Measurements from ENCODE around the gene RNASEH2B.

RNASEH2B gene

DNA sequence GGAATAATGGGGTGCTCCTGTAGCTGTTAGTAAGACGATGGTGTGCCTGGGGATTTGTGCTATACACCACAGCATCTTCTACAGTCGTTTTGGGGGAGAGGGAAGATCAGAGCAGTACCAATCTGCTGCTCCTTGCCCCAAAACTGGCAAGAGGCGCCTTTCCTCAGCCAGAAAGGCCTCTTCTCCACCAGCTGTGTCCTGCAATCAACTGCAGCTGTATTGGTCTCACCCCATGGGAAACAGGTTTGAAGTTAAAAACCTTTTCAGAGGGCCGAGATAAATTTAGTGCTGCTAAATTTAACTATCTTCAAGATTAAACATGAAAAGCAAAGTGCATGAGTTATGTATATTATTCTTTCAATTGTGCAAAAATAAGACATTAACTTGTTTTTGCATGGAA is 1.2 kb upstream of the RNASEH2B start:
- no peak for DNase-seq

DNA sequence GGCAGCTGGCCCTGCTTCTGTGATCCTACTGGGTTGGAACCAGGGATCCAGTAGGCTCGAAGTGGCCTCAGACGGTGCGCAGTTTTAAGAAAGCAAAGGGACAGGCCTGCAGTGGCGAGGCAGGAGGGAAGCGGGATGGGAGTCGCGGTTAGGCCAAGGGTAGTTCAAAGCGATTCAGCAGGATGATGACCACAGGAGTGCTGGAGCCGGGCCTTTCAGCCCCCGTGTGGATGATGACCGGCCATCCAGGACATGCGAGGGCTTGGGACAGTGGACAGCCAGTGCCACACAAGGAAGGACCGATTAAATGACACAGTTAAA is 854 bp downstream of the RNASEH2B start:
- DNase-seq: no peak

DNA sequence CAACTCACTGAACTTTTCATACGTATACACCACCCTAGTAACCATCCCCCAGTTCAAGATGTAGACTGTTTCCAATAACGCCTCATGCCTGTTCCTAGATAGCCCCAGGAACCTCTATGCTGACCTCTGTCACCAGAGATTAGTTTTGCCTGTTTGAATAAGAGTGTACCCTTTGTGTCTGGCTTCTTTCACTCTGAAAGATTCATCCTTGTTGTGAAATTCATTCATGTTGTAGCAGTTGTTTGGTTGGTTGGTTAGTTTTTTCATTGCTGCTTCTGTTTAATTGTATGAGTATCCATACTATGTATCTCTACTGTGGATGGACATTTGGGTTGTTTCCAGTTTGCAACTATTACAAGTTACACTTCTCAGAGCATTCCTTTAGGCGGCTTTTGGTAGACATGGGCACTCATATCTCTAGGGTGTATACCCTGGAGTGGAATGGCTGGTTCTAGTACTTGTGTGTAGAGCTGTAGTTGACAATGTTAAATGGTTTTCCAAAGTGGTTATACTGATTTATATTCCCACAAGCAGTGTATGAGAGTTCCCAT is 1.6 kb downstream of the RNASEH2B start:
- peak in 1 of 2 donors; percentile 30 for DNase-seq

DNA sequence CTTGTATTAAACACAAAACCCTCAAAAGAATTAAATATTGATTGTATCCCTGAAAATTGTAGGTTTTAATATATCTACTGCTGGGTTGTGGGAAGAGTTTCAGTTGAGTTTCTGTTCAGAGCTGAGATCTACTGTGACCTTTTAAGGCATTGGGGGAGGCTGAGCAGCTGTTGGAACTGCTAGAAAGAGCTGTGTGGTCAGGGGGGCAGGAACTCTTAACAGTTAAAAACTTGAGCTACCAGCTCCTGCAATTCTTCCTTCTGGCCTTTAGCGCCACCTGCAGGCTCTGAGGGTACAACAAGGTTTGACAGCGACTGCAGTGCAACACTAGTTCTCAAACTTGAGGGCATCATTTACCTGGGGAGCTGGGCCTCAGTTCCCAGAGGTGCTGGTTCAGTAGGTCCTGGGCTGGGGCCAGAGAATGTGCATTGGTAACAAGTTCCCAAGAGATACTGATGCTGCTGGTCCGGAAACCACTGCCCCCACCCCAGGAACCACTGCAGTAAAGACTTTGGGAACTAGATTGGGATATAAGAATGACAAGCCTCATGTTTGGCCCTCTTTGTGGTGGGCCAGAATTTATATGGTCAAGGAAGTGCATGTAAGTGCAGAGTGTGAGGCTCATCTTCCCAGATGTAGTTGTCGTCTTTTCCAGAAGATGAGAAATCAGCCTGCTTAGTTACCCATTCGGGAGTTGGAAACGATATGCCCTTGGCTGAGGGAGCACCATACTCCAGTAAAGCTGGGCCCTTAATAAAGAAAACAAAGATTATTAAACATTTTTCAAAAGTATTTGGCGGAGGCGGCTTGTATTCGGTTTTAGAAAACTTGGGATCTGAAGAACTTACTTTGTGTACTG is 2.6 kb downstream of the RNASEH2B start:
- peak; percentile 90 to 93 for DNase-seq

DNA sequence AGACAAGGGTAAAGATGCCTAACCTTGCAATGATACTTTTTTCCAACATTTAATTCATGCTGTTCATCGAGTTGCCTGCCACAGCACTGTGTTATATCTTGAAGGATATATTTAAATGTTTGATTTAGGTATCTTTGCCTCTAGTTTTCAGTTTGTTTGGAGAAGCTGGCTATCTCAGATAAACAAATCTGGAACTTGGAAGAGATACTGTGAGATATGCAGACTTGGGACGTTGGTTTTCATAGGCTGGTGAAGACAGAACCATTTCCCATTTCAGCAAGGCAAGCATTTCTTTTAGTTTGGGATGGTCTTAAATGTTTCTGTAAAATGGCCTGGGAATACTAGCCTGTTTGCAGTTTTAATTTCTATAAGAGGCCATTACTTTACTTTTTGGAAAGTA is 3.3 kb downstream of the RNASEH2B start:
- no peak for DNase-seq

DNA sequence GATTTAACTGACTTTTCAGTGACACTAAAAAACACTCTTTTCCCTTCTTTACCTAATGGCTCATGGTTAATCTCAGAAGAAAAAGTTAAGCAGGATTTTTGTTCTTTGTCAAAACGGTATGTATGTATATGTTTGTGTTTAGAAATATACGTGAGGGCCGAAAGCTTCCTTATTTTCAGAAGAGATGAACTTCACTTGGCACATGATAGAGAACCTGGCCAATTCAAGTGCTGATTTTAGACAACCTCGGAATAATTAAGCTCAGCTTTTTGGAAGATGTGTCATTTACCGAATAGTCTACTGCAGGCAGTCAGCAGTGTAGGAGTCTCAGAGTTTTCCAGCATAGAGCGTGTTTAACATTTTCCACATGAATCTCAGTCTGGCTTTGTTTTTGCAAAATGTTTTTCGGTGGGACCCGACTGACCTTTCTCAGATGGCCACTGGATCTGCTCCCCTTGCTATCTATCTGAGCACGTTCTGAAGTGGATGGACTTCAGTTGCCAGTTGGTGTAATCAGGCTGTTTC is 4.6 kb downstream of the RNASEH2B start:
- no peak for DNase-seq

DNA sequence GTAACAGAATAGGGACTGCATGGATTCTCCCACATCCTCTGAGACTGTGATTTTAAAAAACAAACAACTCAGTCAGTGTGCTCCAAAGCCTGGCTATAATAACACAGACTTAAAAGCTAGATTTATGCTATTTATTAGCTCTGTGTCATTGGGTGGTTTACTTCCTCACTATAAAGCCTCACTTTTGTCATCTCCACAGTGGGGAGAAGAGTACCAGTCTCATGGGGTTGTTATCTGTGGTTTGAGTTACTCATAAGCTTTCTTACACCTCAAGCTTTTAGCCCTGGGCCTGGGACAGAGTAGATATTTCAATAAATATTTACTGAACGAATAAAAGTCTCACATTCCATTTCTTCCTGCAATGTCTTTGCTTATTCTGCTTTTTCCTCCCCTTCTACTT is 5.3 kb downstream of the RNASEH2B start:
- peak in 1 of 2 donors; percentile 32 for DNase-seq

DNA sequence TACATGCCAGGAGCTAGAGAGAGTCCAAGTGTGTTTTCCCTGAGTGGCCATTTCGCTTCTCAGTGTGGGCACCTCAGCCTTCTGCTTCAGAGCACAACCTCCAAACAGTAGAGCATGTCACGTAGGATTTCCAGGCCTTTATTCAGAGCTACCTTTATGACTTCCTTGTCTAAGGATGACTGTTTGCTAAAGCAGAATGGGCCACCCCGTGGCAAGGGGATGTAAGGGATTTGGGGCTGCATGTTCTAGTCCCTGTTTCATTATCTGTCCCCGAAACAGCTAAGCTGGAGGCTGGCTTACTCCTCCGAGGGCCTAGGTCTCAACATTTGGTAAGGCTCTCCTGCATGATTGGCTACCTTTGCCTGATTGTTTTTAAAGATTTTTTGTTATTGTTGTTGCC is 6.0 kb downstream of the RNASEH2B start:
- DNase-seq: peak in 1 of 2 donors; percentile 38

DNA sequence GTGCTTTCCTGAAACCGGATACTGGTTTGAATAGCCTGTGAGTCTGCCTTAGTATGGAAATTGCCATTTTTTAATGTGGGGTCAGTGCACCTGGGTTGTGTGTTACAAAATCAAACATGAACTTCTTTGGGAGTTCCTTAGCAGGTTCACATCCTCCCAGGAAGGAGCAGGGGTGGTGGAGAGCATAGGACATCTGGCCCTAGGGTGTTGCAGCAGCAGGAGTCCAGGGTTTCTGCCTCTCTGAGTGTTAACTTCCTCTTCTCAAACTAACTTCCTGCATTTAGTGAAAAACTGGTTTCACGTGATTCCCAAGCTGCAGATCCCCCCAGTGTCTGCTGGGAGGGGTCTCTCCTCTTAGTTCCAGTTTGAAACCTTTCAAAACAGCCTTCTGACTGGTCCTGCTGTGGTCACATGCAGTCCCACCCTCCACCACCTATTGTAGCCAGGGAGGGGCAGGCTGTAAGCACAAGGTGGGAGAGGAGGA is 7.2 kb downstream of the RNASEH2B start:
- peak; percentile 18 to 28 for DNase-seq

DNA sequence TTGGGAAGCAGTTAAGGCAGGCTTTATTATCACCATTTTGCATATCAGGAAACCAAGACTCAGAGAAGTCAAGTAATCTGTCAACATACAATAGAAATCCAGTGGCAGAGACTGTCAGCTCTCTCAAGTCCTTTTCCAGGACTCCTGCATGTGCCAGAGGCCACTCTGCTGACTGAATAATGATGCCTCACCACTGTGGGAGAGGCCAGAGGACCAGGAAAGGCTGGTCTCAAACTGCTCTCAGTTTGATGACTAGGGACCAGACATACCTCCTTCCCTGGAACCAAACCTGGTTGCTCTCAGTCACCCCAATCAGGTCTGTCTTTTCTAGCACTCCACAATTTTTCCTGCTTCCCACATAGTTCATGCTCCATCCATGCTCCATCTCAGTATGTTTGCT is 8.0 kb downstream of the RNASEH2B start:
- DNase-seq: no peak

DNA sequence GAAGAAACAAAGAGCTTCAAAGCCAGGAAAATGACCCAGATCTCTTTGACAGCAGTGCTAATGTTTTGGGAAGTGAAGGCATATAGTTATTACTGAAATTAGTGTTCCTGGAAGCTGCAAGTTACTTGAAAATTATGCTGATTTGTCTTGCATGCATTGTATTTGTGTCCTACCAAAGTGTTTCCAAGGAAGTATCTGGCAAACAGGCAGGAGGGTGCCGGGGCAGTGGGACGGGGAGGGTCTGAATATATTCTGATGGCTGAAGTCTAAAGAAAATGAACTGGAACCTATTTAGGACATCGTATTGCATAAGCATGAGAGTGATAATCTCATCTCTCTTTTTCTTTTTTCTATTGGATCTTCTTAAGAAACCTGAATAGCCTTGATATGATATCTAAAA is 9.0 kb downstream of the RNASEH2B start:
- DNase-seq: no peak

DNA sequence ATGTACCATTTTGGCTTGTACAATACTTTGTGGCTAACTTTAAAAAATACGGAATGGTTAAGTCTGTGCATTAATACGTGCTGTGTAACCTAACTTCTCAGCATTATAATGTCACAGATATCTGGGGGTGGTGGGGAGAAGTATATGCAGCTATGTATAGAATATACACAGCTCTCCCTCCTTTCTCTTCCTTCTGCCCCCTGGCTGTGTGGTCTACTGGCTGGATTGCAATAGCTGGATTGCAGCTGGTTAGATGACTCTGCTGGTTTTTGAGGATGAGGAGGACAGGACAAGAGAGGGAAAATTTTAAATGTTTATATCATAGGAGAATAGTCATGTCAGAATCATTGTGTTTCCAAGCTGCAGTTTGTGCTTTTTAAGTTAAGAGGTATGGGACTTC is 9.7 kb downstream of the RNASEH2B start:
- no peak for DNase-seq

DNA sequence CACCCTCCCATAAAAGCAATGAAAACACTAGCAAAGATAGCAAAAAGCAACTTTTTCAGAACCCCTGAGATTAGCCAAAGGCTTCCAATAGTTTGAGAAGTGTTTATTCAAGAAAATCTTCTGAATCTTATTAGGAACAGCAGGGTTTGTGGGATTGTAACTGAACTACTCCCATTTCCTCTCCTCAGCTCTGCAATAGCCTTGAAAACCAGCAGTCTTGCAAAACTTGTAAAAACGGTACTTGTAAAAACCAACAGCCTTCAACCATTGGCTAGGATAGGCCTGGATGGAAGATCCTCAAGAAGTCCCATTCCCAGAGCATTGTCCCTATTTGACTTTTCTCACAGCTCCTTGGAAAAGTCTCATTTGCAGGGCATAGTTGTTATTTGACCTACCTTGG is 12.1 kb downstream of the RNASEH2B start:
- no peak for DNase-seq

DNA sequence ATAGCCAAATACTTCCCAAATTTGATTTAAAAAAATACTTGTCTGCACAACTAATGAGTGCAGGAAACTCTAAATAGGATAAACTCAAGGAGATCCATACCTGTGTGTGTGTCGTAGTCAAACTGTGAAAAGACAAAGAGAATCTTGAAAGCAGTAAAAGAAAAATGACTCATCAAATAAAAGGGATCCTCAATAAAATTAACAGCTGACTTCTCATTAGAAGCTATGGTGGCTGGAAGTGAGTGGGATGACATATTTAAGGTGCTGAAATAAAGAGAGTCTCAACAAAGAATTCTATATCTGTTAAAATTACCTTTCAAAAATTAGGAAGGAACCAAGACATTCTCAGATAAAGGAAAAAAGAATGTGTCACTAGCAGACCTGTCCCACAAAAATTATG is 13.7 kb downstream of the RNASEH2B start:
- DNase-seq: no peak

DNA sequence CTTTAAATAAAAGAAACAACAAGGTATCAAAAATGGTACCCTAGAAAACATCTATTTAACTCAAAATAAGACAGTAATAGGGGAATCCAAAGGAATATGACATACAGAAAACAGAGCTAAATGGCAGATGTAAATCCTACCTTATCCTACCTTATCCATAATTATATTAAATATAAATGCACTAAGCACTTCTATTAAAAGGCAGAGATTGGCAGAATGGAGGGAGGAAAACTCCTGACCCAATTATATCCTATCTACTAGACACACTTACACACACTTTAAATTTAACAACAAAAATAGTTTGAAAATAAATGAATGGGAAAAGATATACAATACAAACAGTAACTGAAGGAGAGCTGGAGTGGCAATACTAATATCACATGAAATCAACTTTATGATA is 14.4 kb downstream of the RNASEH2B start:
- DNase-seq: no peak

DNA sequence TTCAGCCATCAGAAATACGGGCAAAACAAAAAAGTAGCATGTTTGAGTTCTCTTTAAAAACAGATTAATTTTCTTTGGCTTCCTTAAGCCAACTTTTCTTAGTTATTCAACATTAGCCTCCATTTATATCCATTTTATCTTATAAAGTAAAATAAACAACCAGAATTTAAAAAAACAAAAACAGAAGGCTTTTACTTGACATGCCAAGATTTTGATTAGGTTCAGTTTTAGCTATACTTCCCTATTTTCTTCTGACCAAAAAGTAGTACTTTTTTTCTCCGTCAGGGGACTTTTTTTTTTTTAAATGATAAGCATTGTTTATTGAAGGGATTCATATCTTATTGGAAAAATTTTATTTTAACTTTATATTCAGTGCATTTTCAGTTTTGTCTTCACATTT is 18.1 kb downstream of the RNASEH2B start:
- DNase-seq: no peak

DNA sequence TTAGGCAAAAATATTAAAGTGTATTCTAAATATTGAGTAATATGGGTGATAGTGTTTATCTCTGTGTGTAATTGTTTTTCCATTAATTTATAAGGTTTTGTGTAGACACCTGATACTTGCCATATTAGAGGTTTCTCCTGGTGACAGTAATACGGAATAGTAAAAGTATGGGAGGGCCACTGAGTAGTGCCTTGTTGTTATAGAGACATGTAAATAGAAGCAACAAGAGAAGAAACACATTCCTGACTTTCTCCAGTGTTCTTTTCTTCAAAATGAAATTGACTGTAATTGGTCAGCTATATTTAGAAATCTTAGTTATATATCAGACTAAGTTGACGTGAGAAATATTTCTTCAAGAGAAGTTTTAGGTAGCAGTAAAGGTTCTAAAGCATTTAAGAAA is 18.5 kb downstream of the RNASEH2B start:
- no peak for DNase-seq

DNA sequence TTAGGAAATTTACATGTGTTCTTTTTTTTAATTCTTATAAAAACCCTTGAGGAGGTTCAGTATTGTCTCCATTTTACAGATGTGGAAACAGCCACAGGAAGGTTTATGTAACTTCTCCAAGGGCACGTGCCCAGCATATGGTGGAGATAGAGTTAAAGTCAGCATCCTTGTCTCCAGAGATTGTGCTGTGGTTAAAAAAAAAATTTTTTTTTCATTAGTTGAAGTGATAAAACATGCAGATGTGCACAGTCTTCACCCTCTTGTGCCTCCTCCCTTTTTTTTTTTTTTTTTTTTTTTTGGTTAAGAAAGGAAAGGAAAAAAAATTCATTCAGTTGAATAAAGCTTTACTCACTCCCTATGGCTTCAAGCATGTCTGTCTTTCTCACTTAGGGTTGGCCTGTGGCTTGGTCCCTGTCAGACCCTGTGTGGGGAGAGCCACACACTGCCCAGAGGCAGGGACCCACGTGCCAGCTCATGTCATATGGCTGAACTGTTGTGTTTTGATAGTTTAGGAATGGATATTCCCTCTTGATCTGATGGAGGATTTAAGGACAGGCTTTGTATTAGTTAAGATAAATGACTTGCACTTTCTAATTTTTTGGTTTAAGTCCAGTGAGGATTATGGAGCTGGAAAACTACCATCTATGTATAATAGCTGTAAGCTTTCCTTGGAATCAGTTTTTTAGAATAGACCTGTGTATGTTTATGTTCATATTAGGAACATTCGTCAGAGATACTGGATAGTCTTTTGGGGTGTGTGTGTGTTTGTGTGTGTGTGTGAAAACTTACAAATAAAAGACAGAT is 19.3 kb downstream of the RNASEH2B start:
- DNase-seq: no peak

DNA sequence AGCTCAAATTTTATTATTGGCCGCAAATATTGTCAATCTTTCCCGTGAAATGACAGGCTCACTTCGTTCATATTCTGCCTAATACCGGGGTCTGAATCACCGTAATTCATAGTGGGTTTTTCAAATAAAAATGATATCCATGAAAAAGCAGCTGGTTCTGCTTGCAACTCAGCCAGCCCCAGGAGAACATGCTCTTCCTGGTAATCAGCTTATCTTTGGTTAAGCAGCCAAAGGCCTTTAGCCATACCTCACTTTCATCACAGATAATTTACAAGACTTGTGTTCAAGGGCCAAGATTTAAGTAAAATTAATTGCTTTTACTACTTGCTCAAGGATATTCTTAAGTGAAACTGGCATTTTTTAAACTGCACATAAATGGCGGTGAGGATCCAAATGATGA is 22.5 kb downstream of the RNASEH2B start:
- no peak for DNase-seq

DNA sequence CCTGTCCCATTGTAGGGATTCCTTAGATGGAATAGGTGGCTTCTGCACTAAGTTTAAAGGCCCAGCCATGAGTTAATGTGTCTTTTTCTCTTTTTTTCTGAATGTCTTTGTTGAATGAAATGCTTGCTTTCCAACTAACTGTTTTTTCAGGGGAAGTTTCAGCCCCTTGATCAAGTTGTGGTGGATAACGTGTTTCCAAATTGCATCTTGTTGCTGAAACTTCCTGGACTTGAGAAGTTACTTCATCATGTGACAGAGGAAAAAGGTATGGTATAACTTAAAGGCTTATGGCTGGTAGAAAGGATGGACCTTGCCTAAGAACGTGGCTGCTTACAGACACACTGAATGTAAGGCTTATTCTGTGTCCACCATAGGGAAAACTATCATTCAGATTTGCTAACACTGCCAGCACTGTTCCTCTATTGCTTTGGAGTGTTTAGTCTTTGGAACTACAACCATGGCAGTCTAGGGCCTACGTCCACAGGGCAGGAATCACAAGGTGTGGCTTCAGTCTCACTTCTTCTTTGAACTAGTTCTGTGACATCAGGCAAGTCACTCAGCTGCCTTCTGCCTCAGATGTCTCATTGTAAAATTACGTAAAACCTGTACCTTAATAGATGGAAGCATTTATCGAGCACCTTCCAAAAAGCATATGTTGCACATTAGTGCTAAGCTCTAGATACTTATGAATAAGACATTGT is 25.3 kb downstream of the RNASEH2B start:
- DNase-seq: no peak

DNA sequence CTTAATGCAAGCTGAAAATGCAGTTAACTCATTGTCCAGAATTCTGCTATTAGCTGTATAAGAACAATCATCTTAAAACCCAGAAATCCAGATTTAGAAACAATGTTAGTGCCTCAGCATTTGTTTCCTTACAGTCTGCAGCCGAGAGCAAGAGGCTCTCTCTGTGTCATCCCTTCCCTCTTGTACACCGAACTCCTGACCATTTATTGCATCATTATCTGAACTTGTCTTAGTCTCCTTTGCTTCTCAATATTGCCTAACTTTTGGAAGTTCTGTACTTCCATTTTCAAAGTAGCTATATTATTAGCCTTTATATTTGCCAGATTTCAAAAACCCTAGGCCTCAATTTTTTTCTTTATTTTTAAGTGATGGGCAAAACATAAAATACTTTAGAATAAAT is 27.1 kb downstream of the RNASEH2B start:
- DNase-seq: no peak

DNA sequence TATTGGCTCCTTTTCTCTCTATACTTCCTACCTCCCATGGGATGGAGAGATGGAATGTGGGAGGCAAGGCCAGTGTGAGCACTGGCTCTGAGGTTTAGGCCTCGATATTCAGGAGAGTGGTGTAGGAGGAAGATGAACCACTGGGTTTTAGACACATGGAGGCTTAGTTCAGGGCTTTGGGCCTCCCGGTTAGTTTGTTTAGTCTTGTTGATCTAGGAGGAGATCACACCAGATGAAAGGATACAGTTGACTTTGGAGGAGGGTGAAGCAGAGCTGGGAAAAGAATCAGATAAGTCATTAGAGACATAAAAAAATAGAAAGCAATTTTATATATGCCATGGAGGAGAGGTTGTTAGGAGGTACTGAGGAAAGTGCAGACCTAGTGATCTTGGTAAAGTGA is 30.9 kb downstream of the RNASEH2B start:
- no peak for DNase-seq

DNA sequence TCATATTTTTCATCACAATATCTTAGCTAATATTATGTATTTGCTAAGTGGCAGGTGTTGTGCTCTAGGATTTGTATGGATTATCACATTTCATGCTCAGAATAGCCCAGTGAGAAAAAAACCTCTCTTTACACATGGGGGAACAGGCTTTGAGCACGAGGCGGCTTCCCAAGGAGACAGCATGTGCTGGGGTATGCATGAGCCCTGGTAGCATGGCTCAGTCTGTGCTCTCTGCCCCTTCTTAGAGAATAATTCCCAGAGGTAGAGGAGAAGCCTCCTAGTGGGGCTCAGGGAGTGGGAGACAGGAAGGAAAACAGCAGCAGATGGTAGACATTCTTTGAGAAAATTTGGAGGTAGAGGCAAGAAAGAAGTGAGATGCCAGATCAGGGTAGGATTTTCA is 31.6 kb downstream of the RNASEH2B start:
- no peak for DNase-seq
